HepG2 (cell line): Measurements from ENCODE around the gene PTPRM. TPM values are rescaled to one million over a fixed set of nuclear protein-coding genes. Genes with fewer than 3 reads are reported as not detected.

Experiments
- ADNP ChIP-seq: sonication (generic); formaldehyde crosslinking; IDR thresholded peaks from 2 replicates; pipeline ENCODE4 v1.4.0; 2020; ENCODE audit warnings: missing genetic modification reagents
- FOSL1 ChIP-seq: sonication (generic); formaldehyde crosslinking; IDR thresholded peaks from 2 replicates; pipeline ENCODE4 v1.9.0; 2021; ENCODE audit warnings: missing genetic modification reagents, borderline replicate concordance
- FOXP1 ChIP-seq, 2 experiments: fragments of 450-650 bp in 1 of 2; IDR thresholded peaks; 2 replicates each; pipeline ENCODE4 v1.6.1; 2017 to 2018; ENCODE audit warnings: antibody characterized with exemption in 1 of 2
- FOXP4 ChIP-seq: sonication (generic); formaldehyde crosslinking; IDR thresholded peaks from 2 replicates; pipeline ENCODE4 v1.4.0; 2020; ENCODE audit warnings: missing genetic modification reagents
- HMG20B ChIP-seq: conservative IDR thresholded peaks from 2 replicates; pipeline ENCODE4 v1.6.1; 2016; ENCODE audit warnings: missing genetic modification reagents, missing compliant biosample characterization
- KDM2A ChIP-seq: sonication (generic); formaldehyde crosslinking; IDR thresholded peaks from 2 replicates; pipeline ENCODE4 v1.4.0; 2020; ENCODE audit warnings: low read depth, missing genetic modification reagents, borderline replicate concordance
- MIER2 ChIP-seq: IDR thresholded peaks from 2 replicates; pipeline ENCODE4 v1.6.1; 2016; ENCODE audit warnings: missing biosample characterization, missing genetic modification reagents
- NFRKB ChIP-seq: fragments of 450-650 bp; IDR thresholded peaks from 2 replicates; pipeline ENCODE4 v1.6.1; 2017
- PCBP2 ChIP-seq: fragments of 200-400 bp; formaldehyde crosslinking; optimal IDR thresholded peaks from 2 replicates; pipeline ENCODE3; 2018; ENCODE audit warnings: low read length, low read depth; ENCODE audit not compliant: poor library complexity, severe bottlenecking
- SP1 ChIP-seq, 2 experiments: fragments of 450-650 bp in 1 of 2; sonication (generic) in 1 of 2; formaldehyde crosslinking in 1 of 2; IDR thresholded peaks; 2 replicates each; pipeline versions ENCODE4 v1.4.0 to v1.6.1; 2016 to 2020; ENCODE audit warnings: missing genetic modification reagents in 1 of 2
- SSRP1 ChIP-seq: IDR thresholded peaks from 2 replicates; pipeline ENCODE4 v1.6.1; 2016; ENCODE audit warnings: control low read depth
- TEAD3 ChIP-seq: optimal IDR thresholded peaks from 2 replicates; pipeline ENCODE3; 2016; ENCODE audit warnings: borderline replicate concordance
- XBP1 ChIP-seq: sonication (generic); formaldehyde crosslinking; IDR thresholded peaks from 2 replicates; pipeline ENCODE4 v1.5.0; 2020; ENCODE audit warnings: missing genetic modification reagents
- ZFYVE20 ChIP-seq: sonication (generic); formaldehyde crosslinking; IDR thresholded peaks from 2 replicates; pipeline ENCODE4 v1.8.0; 2023; ENCODE audit warnings: low read depth, mild to moderate bottlenecking, moderate library complexity, missing genetic modification reagents, borderline replicate concordance
- polyA plus RNA-seq, 8 experiments: library from polyadenylated mRNA; depleted of rRNA in 3 of 8; stranded (reverse) in 7 of 8; unstranded in 1 of 8; fragments of >200 nt; fragmentation: Illumina TruSeq in 4 of 8; extraction: Trizol in 4 of 8; gene quantifications; 2 replicates each; pipeline versions ENCODE4 v1.2.1 to v1.2.3, GENCODE V29; 2011 to 2016; ENCODE audit warnings: low read depth in 4 of 8, missing spikeins in 1 of 8, mixed read lengths in 1 of 8; ENCODE audit not compliant: insufficient read depth in 1 of 8
- total RNA-seq, 5 experiments: library from RNA; depleted of rRNA; stranded (reverse); fragments of >200 nt; fragmentation: Illumina TruSeq; extraction: Trizol; gene quantifications; 2 replicates each; pipeline ENCODE4 v1.2.3, GENCODE V29; 2016; ENCODE audit warnings: low read depth in 1 of 5
- TF ChIP-seq, protein P1 (sequence below): sonication (generic); formaldehyde crosslinking; conservative IDR thresholded peaks from 2 replicates; pipeline ENCODE4 v1.4.0; 2020; ENCODE audit warnings: missing genetic modification reagents
- TF ChIP-seq, protein P2 (sequence below): sonication (generic); formaldehyde crosslinking; IDR thresholded peaks from 2 replicates; pipeline ENCODE4 v1.8.0; 2022; ENCODE audit warnings: missing genetic modification reagents, mild to moderate bottlenecking, inconsistent platforms, borderline replicate concordance
- TF ChIP-seq, protein P3 (sequence below): sonication (generic); formaldehyde crosslinking; IDR thresholded peaks from 2 replicates; pipeline ENCODE4 v1.9.0; 2022; ENCODE audit warnings: missing genetic modification reagents, mild to moderate bottlenecking, borderline replicate concordance
- TF ChIP-seq, protein P4 (sequence below): sonication (generic); formaldehyde crosslinking; IDR thresholded peaks from 2 replicates; pipeline ENCODE4 v1.4.0; 2020; ENCODE audit warnings: missing genetic modification reagents, low read depth, mild to moderate bottlenecking, borderline replicate concordance

The PTPRM gene
- total and polyA plus RNA-seq, 2 of the 13 experiments (the other 11 are each of a cell fraction or from before 2014, with no cell fraction given), result 12.6 to 108 TPM

DNA sequence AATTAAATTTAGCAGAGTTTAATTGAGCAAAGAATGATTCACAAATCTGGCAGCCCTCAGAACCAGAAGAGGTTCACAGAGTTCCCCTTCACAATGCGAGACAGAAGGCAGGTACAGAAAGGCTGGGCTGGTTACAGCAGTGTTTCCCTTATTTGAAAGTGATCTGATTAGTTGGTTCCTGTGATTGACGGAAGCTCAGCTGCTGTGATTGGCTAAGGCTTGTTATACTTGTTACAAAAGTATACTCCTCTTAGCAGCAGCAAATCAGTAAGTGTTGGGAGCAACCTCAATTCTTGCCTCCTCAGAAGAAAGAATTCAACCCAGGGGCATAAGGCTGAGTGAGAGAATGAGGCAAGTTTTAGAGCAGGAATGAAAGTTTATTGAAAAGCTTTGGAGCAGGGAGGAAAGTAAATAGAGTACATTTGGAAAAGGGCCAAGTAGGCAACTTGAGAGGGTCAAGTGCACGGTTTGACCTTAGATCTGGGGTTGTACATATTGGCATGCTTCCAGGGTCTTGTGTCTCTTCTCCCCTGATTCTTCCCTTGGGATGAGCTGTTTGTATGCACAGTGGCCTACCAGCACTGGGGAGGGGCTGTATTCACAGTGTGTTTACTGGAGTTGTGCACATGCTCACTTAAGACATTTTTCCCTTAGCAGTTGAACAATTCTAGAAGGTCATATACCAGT lies 610.4 kb downstream of the PTPRM start (continued):
- TF ChIP-seq, protein P1, sequence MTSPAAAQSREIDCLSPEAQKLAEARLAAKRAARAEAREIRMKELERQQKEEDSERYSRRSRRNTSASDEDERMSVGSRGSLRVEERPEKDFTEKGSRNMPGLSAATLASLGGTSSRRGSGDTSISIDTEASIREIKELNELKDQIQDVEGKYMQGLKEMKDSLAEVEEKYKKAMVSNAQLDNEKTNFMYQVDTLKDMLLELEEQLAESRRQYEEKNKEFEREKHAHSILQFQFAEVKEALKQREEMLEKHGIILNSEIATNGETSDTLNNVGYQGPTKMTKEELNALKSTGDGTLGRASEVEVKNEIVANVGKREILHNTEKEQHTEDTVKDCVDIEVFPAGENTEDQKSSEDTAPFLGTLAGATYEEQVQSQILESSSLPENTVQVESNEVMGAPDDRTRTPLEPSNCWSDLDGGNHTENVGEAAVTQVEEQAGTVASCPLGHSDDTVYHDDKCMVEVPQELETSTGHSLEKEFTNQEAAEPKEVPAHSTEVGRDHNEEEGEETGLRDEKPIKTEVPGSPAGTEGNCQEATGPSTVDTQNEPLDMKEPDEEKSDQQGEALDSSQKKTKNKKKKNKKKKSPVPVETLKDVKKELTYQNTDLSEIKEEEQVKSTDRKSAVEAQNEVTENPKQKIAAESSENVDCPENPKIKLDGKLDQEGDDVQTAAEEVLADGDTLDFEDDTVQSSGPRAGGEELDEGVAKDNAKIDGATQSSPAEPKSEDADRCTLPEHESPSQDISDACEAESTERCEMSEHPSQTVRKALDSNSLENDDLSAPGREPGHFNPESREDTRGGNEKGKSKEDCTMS (CRISPR knock-in tag), result no peak
- TF ChIP-seq TEAD3 (CRISPR knock-in tag) (peak; percentile 54), FOSL1 (CRISPR knock-in tag) (no peak), KDM2A (CRISPR knock-in tag) (no peak), FOXP4 (CRISPR knock-in tag) (peak; percentile 51; the same call in 1 of the 2 replicates), HMG20B (0 out of 2 replicates have a peak, but pooled peaks have one; percentile 20), SSRP1 (CRISPR knock-in tag) (no peak), FOXP1 (IDR thresholded peaks at IDR 0.05) (no peak), FOXP1 (CRISPR knock-in tag; IDR thresholded peaks at IDR 0.05) (peak; percentile 83), NFRKB (no peak), ZFYVE20 (CRISPR knock-in tag) (no peak), SP1 (IDR thresholded peaks at IDR 0.05) (no peak), SP1 (CRISPR knock-in tag; IDR thresholded peaks at IDR 0.05) (no peak), XBP1 (no peak), ADNP (no peak), MIER2 (CRISPR knock-in tag) (no peak), PCBP2 (no peak)
- TF ChIP-seq, protein P2, sequence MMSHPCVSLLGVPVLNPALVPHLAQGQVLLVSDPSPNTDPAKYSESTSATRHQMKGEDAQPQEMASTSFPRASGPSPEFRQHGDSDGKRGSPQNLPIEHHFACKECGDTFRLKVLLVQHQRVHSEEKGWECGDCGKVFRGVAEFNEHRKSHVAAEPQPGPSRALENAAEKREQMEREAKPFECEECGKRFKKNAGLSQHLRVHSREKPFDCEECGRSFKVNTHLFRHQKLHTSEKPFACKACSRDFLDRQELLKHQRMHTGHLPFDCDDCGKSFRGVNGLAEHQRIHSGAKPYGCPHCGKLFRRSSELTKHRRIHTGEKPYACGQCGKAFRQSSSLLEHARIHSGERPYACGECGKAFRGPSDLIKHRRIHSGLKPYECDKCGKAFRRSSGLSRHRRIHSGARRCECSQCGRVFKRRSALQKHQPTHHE, result no peak
- TF ChIP-seq, protein P3, sequence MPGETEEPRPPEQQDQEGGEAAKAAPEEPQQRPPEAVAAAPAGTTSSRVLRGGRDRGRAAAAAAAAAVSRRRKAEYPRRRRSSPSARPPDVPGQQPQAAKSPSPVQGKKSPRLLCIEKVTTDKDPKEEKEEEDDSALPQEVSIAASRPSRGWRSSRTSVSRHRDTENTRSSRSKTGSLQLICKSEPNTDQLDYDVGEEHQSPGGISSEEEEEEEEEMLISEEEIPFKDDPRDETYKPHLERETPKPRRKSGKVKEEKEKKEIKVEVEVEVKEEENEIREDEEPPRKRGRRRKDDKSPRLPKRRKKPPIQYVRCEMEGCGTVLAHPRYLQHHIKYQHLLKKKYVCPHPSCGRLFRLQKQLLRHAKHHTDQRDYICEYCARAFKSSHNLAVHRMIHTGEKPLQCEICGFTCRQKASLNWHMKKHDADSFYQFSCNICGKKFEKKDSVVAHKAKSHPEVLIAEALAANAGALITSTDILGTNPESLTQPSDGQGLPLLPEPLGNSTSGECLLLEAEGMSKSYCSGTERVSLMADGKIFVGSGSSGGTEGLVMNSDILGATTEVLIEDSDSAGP, result no peak
- TF ChIP-seq, protein P4, sequence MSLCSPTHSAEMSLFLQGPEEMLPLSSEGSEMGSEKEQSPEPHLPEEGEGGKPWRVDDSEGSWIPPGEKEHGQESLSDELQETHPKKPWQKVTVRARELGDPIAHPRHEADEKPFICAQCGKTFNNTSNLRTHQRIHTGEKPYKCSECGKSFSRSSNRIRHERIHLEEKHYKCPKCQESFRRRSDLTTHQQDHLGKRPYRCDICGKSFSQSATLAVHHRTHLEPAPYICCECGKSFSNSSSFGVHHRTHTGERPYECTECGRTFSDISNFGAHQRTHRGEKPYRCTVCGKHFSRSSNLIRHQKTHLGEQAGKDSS, result no peak
